ENCODE data around the gene PRKCI.
"Not testable (repeated sequence)": the region's sequence is repeated elsewhere in the genome, so short reads cannot be mapped to it uniquely, and the experiment has no call there.

The PRKCI gene

DNA sequence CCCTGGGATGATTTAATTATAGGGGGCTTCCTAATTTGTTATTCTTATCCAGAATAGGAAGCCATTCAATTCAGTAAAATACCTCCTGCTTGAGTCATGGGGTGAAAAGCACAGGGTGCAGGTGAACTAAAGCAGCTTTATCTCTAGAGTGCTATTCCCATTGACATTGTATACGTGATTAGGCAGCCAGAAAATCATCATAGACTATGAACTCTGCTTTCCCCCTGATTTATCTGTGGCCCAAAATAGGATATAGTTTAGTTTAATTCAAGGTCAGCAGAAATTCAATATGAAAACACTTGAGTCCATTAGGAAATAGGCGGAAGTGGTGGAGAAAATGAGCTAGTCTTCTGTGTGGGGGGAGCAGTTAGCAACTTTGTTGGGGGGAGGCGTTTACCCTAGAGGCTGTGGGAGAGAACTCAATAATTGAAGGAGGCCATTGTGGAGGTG is 18.2 kb upstream of the PRKCI start:
- H3K4me1 ChIP-seq (ENCODE audit: insufficient read depth, low read length) = no peaks in the 10 kb centered on the region
- H3K27ac ChIP-seq (ENCODE audit: low read length) = no peak overlapping the region
- H3K9ac ChIP-seq (ENCODE audit: low read depth, low read length) = no peak overlapping the region
- H3K36me3 ChIP-seq (ENCODE audit: insufficient read depth, low read length) = no peaks in the 10 kb centered on the region
- TF ChIP-seq EZH2 (IDR thresholded peaks at IDR 0.05; ENCODE audit: borderline replicate concordance, low read depth, low read length, severe bottlenecking) = no peak
- TF ChIP-seq, protein P1, sequence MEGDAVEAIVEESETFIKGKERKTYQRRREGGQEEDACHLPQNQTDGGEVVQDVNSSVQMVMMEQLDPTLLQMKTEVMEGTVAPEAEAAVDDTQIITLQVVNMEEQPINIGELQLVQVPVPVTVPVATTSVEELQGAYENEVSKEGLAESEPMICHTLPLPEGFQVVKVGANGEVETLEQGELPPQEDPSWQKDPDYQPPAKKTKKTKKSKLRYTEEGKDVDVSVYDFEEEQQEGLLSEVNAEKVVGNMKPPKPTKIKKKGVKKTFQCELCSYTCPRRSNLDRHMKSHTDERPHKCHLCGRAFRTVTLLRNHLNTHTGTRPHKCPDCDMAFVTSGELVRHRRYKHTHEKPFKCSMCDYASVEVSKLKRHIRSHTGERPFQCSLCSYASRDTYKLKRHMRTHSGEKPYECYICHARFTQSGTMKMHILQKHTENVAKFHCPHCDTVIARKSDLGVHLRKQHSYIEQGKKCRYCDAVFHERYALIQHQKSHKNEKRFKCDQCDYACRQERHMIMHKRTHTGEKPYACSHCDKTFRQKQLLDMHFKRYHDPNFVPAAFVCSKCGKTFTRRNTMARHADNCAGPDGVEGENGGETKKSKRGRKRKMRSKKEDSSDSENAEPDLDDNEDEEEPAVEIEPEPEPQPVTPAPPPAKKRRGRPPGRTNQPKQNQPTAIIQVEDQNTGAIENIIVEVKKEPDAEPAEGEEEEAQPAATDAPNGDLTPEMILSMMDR (IDR thresholded peaks at IDR 0.05; ENCODE audit: borderline replicate concordance, extremely low read depth, low read length, poor library complexity, severe bottlenecking) = no peak
- no peak overlapping the region for H3K4me3 ChIP-seq (ENCODE audit: low read depth in 1 of 2, low read length in 2 of 2)
- no peak for DNase-seq
- no peaks in the 10 kb centered on the region for H3K9me3 ChIP-seq (ENCODE audit: insufficient read depth, low read length, severe bottlenecking)
- H2AFZ ChIP-seq (ENCODE audit: low read depth, low read length) = no peak overlapping the region
- H3K27me3 ChIP-seq (ENCODE audit: insufficient read depth, low read length, poor library complexity) = peaks cover 4% of the 10 kb centered on the region
- no peaks in the 10 kb centered on the region for H4K20me1 ChIP-seq (ENCODE audit: insufficient read depth, low read length)
- H3K4me2 ChIP-seq (ENCODE audit: insufficient read depth, low read length) = no peak overlapping the region
- ATAC-seq (ENCODE audit: insufficient read depth, low read depth) = no peak
- H3K79me2 ChIP-seq (ENCODE audit: insufficient read depth, low read length) = no peaks in the 10 kb centered on the region

DNA sequence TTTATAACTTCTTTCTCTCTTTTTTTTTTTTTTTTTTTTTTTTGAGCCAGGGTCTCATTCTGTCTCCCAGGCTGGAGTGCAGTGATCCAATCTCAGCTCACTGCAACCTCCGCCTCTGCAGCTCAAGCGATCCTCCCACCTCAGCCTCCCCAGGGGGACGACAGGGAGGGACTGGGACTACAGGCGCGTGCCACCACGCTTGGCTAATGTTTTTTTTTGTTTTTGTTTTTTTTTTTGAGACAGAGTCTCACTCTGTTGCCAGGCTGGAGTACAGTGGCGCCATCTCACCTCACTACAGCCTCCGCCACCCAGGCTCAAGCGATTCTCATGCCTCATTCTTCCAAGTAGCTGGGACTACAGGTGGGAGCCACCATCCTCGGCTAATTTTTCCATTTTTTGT is 17.7 kb upstream of the PRKCI start:
- TF ChIP-seq EZH2 (IDR thresholded peaks at IDR 0.05; ENCODE audit: borderline replicate concordance, low read depth, low read length, severe bottlenecking) = no peak
- TF ChIP-seq, protein P1 (IDR thresholded peaks at IDR 0.05; ENCODE audit: borderline replicate concordance, extremely low read depth, low read length, poor library complexity, severe bottlenecking) = no peak
- no peak overlapping the region for H3K27ac ChIP-seq (ENCODE audit: low read length)
- no peak overlapping the region for H3K4me3 ChIP-seq (ENCODE audit: low read depth in 1 of 2, low read length in 2 of 2)
- H4K20me1 ChIP-seq (ENCODE audit: insufficient read depth, low read length) = no peaks in the 10 kb centered on the region
- H3K36me3 ChIP-seq (ENCODE audit: insufficient read depth, low read length) = no peaks in the 10 kb centered on the region
- H3K9ac ChIP-seq (ENCODE audit: low read depth, low read length) = no peak overlapping the region
- no peak overlapping the region for H2AFZ ChIP-seq (ENCODE audit: low read depth, low read length)
- ATAC-seq (ENCODE audit: insufficient read depth, low read depth) = no peak
- DNase-seq = no peak
- peaks cover 4% of the 10 kb centered on the region for H3K27me3 ChIP-seq (ENCODE audit: insufficient read depth, low read length, poor library complexity)
- H3K79me2 ChIP-seq (ENCODE audit: insufficient read depth, low read length) = no peaks in the 10 kb centered on the region
- no peaks in the 10 kb centered on the region for H3K9me3 ChIP-seq (ENCODE audit: insufficient read depth, low read length, severe bottlenecking)
- H3K4me1 ChIP-seq (ENCODE audit: insufficient read depth, low read length) = no peaks in the 10 kb centered on the region
- no peak overlapping the region for H3K4me2 ChIP-seq (ENCODE audit: insufficient read depth, low read length)

DNA sequence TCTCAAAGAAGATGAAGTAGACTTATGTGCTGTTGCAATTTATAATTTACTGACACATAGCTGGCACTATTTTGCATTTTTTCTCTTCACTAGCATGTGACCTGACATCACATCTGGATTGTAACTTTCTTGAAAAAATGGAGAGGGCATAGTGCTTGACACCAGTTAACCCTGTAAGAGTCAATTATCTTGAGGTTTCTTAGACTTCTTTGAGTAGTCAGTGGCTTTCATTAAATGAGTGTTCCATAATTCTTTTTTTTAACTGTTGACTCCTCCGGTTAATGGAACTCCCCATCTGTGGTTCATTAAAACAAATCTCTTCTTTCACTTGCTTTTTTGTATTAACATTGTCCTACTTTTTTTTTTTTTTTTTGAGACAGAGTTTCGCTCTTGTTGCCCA is 16.9 kb upstream of the PRKCI start:
- H3K27ac ChIP-seq (ENCODE audit: low read length) = no peak overlapping the region
- H4K20me1 ChIP-seq (ENCODE audit: insufficient read depth, low read length) = no peaks in the 10 kb centered on the region
- ATAC-seq (ENCODE audit: insufficient read depth, low read depth) (no peak), DNase-seq (no peak)
- no peak overlapping the region for H3K9ac ChIP-seq (ENCODE audit: low read depth, low read length)
- H3K4me3 ChIP-seq (ENCODE audit: low read depth in 1 of 2, low read length in 2 of 2) = no peak overlapping the region
- no peak overlapping the region for H2AFZ ChIP-seq (ENCODE audit: low read depth, low read length)
- no peaks in the 10 kb centered on the region for H3K79me2 ChIP-seq (ENCODE audit: insufficient read depth, low read length)
- no peak overlapping the region for H3K4me2 ChIP-seq (ENCODE audit: insufficient read depth, low read length)
- H3K4me1 ChIP-seq (ENCODE audit: insufficient read depth, low read length) = no peaks in the 10 kb centered on the region
- H3K9me3 ChIP-seq (ENCODE audit: insufficient read depth, low read length, severe bottlenecking) = no peaks in the 10 kb centered on the region
- no peaks in the 10 kb centered on the region for H3K36me3 ChIP-seq (ENCODE audit: insufficient read depth, low read length)
- H3K27me3 ChIP-seq (ENCODE audit: insufficient read depth, low read length, poor library complexity) = peaks cover 4% of the 10 kb centered on the region
- TF ChIP-seq, protein P1 (IDR thresholded peaks at IDR 0.05; ENCODE audit: borderline replicate concordance, extremely low read depth, low read length, poor library complexity, severe bottlenecking) = no peak
- TF ChIP-seq EZH2 (IDR thresholded peaks at IDR 0.05; ENCODE audit: borderline replicate concordance, low read depth, low read length, severe bottlenecking) = no peak

DNA sequence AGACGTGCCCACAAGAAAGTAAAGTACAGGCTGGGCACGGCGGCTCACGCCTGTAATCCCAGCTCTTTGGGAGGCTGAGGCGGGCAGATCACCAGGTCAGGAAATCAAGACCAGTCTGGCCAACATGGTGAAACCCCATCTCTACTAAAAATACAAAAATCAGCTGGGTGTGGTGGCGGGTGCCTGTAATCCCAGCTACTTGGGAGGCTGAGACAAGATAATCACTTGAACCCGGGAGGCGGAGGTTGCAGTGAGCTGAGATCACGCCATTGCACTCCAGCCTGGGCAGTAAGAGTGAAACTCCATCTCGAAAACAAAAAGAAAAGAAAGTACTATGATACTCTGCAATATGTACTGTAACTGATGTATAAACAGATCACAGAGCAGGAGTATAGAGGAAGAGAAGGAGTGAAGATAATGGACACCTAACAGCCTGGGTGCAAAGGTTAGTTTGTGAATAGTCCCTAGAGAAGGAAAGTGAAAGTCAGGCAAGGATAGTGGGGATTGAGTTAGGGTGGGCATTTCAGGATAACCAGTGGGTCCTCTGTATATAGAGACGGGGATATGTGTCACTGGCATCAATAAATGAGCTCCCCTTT is 16.0 kb upstream of the PRKCI start:
- H3K79me2 ChIP-seq (ENCODE audit: insufficient read depth, low read length); ATAC-seq (ENCODE audit: insufficient read depth, low read depth); H3K9ac ChIP-seq (ENCODE audit: low read depth, low read length); H3K27ac ChIP-seq (ENCODE audit: low read length); H3K27me3 ChIP-seq (ENCODE audit: insufficient read depth, low read length, poor library complexity); H2AFZ ChIP-seq (ENCODE audit: low read depth, low read length); H3K9me3 ChIP-seq (ENCODE audit: insufficient read depth, low read length, severe bottlenecking); H3K4me3 ChIP-seq (ENCODE audit: low read depth in 1 of 2, low read length in 2 of 2); H3K4me1 ChIP-seq (ENCODE audit: insufficient read depth, low read length); H3K4me2 ChIP-seq (ENCODE audit: insufficient read depth, low read length); DNase-seq; H3K36me3 ChIP-seq (ENCODE audit: insufficient read depth, low read length); H4K20me1 ChIP-seq (ENCODE audit: insufficient read depth, low read length): not testable (repeated sequence)

All from DND-41 (cell line).